ENCODE measurements around the gene ASF1B.
A peak's percentile ranks its signal among the peaks of the same experiment; 100 is the strongest.
"Not testable (repeated sequence)": the region's sequence is repeated elsewhere in the genome, so short reads cannot be mapped to it uniquely, and the experiment has no call there.

Gene ASF1B

DNA sequence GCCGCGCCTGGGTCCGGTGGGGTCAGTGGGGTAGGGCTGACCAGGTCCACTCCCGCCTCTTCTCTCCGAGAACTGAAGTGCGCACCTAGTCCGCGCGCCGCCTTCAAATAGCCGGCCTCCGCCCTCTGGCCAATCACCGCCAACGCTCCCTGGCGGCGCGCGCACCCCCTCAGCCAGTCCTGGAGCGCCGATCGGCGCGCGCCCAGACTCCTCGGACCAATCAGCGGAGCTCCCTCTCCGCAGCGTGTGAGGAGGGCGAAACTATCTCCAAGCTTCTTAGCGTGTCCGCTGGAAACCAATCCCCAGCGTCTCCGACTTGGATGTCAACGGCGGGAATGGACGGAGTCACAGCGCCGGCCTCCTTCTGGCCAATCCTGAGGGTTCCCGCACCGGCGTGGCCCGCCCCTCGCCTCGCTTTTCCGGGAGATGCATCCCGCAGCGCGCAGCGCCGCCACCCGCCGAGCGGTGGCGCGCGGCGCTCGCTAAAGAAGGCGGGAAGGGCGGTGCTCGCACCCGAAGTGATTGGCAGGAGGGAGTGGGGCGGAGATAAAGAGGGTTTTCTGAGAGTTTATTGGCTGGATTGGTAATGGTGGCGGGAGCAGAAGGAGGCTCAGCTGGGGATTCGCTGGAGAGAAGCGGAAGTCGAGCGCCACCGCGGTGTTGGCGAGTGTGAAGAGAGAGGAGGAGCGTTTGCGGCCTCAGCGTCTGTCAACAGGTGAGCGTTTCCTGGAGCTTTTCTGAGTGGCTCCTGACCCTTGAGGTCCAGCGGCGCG, at the start of gene ASF1B:
Gene ASF1B, minus strand, starts transcription at position 81 of the 773 bp plus-strand sequence. CDS start 133 bp downstream, outside the sequence.
- DNase-seq, result peak; percentile 99

DNA sequence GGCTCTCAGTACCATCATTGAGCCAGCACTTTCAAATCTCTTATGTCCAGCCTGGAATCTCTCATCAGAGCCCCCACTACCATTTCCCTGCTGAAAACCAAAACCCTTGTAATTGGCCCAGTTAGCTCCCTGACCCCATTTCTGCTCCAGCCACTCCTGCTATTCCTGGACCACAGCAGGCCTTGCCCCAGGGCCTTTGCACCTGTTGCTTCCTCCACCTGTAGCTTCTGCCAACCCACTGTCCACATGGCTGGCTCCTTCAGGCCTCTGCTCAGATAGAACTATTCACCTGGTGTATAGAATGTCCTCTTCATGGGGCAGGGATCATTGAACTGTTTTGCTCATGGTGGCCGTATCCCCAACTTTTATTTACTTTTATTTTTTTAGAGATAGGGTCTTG, 49.3 kb upstream of the ASF1B start:
- DNase-seq, result not testable (repeated sequence)

DNA sequence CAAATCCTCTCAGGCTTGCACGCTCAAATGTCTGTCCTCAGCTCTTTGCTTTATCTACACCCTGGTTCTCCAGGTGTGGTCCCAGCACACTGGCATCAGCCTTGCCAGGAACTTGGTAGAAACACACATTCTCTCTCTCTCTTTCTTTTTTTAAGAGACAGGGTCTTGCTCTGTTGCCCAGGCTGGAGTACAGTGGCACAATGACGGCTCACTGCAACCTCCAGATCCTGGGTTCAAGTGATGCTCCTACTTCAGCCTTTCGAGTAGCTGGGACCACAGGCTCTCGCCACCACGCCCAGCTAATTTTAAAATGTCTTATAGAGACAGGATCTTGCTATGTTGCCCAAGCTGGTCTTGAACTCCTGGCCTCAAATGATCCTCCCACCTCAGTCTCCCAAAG, 48.8 kb upstream of the ASF1B start:
- DNase-seq, result no peak

DNA sequence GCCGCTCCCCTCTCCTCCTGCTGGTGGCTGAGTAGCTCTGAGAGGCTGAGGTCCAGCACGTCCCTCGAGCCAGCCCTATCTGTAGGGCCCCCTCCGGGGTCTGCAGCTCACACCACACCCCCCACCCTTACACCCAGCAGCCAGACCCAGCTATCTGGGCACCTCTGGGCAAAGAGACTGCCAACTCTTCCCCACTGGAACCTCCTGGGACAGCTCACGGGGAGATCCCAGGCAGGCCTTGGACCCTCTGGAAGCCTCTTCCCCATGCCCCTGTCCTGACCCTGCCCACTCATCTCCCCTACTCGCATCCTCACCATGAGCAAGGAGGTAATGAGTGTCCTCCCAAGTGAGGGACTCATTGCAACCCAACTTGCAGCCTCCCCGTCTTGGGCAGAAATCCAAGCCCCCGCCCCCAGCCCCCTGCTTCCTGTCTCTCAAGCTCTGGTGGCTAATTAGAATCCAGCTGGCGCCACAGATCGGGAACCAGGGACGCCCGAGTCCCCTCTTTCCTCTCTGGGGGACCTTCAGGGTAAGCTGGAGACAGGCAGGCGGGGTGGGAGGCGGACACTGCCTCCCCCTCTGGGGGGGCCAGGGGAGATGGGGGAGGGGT, 47.5 kb upstream of the ASF1B start:
- DNase-seq, result no peak

DNA sequence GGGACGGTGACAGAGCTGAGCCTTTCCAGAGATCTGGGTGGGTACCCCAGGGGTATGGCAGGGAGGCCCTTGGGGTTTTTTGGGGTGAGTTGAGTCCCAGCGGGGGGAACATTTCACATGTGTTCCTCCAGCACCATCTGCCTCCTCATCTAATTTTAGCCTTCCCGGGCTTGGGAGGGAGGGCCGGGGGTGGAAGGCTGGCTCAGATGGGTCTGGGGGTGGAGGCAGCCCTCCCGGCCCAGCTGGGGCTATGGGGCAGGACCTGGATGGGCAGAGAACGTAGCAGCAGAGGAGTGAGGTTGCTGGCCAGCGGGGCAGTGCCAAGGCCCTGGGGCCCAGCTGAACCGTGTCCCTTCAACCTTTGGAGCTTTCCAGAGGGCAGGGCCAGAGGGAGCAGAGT, 46.1 kb upstream of the ASF1B start:
- no peak for DNase-seq

DNA sequence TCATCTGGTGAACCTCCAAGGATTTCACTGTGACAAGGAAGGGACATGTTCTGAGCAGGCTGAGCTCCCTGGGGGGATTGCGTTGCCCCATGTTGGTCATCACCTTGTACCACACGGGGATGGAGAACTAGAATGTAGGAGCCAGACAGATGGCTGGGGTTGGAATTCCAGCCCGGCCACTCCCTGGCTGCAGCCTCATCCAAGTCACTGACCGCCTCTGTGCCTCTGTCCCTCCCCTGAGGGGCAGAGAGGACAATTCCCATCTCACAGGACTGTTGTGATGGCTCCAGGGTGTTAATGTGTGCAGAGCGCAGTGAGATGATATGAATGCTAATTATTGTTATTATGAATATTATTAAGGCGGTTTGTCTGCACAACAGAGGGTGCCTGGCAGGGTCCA, 45.5 kb upstream of the ASF1B start:
- no peak for DNase-seq

DNA sequence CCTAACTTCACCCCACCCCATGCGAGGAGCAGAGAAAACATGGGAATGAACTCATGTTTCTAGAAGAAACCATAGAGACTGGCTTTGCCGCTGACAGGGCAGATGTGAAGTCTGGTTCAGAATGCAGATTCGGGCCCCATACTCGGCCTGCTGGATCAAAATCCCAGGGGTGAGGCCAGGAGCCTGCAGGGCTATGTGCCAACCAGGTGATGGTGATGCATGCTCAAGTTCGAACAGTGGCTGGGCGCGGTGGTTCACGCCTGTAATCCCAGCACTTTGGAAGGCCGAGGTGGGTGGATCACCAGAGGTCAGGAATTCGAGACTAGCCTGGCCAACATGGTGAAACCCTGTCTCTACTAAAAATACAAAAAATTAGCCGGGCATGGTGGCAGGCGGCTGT, 44.8 kb upstream of the ASF1B start:
- not testable (repeated sequence) for DNase-seq

DNA sequence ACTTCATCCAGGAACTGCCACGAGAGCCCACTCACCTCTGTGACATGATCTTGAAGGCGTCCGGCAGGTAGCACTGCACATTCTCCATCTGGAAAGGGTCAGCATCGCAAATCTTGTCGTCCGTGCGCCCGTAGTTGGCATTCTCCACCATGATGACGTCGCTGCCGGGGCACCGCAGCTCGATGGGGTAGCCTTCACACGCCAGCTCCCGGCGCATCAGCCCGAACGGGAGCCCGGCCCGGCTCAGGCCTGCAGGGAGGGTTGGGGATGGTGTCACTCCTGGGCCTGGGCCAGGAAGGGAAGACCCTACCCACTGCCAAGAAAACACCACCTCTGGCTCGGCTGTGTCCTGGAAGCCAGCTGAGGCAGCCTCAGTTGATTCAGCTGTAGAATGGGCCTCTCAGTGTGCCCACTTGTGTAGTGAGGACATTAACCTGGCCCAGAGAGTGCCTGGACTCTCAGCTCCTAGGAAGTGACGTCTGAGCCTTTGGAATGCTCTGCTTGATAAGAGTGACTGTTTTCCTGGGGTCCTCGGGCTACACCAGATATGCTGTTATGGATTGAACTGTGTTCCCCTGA, 41.2 kb upstream of the ASF1B start:
- DNase-seq, result no peak

DNA sequence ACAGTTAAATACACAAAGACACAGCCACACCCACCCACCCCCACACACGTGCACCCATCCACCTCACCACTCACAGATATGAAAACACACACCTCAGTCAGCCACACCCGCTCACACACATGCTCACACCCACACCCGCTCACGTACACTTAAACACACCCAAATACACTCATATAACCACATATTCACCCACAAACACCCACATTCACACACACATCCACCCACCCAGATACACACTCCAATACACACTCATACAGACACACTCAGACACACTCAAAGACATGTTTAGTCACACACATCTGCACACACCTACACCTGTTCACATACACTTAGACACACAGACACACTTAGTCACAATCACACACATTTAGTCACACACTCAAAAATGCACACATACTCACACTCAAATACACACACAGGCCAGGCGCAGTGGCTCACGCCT, 39.0 kb upstream of the ASF1B start:
- DNase-seq, result no peak

DNA sequence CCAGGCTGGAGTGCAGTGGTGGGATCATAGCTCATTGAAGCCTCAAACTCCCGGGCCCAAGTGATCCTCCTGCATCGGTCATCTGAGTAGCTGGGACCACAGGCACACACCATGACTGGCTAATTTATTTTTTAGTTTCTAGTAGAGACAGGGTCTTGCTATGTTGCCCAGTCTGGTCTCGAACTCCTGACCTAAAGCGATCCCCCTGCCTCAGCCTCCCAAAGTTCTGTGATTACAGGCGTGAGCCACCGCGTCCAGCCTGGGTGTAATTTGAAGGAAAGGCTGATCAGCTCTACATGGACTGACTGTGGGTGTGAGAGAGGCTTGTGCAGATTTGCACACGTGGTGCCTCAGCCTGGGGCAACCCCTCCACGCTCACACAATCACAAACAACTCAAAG, 38.5 kb upstream of the ASF1B start:
- DNase-seq, result no peak

DNA sequence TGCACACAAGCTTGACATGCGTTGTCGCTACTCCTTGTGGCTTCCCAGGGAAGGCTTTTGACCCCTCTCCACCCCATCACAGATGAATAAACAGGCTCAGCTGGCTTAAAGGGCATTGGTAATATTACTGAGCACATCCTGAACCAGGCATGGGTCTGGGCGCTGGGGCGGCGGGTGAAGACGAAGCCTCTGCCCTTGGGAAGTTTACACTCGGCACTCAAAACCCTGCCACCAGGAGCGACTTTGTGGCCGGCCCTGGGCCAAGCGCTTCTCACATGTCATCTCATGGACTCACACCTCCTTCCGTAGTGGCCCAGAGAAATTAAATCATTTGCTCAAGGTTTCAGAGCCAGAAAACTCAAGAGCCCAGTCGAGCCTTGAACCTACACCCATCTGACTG, 32.6 kb upstream of the ASF1B start:
- DNase-seq, result no peak

DNA sequence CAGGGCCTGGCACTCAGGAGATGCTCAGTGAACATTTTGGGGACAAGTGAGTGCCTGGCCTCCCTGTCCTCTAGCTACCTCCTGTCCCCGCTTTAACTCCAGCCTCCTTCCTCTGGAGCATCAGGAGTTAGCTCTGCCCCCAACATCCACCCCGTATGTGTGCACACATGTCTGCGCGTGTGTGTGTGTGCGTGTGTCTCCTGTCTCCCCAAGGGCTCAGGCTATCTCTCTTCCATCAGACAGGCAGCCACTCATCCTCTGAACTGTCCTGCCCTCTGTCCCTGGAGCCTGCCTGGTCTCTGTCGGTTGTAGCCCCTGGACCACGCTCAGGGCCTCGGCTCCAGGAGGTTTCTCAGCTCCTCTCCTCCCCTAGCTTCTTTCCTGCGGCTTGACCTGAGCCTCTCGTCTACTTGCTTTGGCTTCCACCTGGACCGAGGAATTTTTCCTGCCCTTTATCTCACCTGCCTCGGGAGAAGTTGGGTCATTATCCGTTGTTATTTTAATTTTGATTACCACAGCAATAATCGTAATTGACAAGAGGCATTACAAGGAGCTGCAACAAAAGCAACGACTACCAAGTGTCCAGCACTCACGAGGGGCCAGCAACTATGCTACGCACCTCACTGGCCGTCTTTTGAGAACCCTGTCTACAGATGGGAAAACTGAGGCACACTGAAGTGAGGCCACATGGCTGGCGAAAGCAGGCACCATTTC, 32.0 kb upstream of the ASF1B start:
- no peak for DNase-seq

DNA sequence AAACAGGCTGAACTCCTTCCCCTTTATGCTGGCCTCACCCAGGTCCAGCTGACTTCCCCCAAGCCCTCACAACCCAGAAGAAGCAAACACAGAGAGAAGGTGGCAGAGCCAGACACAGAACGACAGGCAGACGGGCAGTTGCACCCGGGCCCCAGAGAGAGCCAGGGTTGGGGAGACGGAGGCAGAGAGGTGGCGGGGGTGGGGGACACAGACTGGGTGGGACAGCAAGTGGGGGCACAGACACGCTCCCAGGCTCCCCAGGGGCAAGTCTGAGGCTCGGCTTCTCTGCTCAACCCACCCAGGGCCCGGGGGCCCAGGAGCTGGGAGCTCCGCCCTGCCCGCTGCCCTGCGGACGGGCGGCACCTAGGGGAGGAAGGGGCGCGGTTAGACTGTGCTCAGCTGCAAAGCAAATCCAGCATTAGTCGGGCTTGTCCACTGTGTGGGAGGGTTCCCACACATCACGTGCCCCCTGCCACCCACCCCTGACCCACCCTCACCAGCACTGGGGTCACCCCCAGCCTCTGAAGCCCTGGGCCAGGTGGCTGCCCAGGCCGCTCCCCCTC, 31.3 kb upstream of the ASF1B start:
- DNase-seq, result peak; percentile 37

DNA sequence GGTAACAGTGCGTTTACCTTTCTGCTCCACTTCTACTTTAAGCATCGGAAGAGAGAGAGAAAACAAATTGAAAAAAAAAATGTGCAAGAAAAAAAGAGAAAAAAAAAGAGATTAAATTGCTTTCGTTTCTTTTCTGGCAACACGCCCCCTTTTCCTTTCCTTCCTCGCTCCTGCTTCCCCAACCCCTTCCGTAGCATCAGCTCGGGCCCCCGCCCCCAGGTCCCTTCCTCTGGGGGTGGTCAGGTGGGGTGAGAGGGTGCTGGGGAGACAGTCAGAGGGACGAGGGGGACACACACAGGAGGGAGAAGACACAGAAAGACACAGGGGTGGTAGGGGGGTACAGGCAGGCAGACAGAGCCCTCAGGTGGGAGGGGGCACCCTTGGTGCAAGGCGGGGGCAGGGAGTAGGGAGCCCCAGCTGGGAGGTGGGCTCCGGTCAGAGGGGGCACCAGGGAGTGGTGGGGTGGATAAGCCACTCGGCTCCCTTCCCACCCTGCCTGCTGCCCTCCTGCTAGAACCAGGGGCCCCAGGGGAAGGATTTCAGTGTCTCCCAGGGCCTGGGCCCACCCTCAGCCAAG, 30.7 kb upstream of the ASF1B start:
- peak; percentile 20 for DNase-seq

DNA sequence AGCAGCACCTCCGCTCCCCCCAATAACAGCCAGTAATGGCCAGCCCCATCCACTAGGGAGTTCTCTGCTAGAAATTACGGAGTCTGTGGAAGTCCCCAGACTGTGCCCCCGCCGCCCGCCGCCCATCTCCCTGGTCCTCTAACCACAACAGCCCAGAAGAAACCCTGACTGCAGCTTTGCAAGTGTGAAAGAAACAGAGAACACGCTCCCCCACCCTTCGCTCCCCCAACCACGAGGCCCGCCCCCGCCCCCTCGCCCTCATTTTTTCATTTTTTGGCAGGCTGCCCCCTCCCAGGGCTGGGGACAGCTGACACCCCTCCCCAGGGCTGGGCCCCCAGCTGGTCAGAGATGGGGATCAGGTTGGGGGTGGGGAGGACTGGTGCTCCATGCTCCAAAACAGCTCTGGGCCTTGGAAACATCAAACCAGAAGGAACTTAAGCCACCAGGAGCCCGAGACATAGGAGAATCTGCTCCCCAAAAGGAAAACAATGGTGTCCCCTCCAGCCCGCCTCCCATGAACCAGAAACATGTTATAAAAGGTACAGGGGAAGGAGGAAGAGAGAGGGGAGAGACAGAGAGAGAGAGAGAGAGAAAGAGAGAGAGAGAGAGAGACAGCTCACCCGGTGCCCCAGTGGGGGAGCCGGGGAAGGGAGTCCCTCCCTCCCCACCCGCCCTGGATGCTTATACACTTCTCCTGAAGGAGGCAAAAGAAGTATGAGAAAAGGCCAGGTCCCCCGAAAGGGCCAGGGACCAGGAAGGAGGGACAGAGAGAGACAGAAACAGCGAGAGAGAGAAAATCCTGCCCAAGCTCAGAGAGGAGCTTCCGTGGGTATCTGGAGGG, 29.8 kb upstream of the ASF1B start:
- DNase-seq, result peak; percentile 47

DNA sequence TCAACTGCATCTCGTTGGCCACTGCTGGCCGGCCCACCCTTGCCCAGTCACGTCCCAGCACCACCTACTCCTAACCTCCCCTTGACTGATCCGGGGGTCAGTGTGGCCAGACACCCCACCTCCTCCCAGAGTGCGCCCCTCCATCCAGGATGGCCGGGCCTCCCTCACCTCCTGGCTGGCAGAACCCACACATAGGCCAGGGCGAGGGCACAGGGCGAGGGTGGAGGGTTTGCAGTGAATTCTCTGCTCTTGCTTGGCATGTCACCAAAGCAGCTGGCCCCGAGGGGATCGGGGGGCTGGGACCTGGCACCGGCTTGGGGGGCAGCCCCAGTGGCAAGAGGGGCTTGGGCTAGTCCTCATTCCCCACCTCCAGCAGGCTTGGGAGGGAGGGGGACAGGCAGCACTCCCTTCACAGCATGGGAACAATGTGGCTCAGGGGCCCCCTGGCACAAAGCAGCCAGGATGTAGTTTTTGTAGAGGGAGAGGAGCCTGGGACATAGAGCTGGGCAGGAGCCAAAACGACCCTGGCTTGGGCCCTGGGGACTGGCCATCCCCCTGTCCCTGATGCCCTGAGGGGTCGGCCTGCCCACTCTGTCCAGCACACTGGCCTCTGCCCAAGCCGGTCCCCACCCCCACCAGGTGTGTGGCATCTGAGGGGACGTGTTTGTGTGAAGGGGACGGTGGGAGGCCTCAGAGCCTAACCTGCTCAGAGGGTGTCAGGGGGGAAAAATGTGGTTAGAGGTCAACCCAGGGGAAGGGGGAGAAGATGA, 28.5 kb upstream of the ASF1B start:
- no peak for DNase-seq

DNA sequence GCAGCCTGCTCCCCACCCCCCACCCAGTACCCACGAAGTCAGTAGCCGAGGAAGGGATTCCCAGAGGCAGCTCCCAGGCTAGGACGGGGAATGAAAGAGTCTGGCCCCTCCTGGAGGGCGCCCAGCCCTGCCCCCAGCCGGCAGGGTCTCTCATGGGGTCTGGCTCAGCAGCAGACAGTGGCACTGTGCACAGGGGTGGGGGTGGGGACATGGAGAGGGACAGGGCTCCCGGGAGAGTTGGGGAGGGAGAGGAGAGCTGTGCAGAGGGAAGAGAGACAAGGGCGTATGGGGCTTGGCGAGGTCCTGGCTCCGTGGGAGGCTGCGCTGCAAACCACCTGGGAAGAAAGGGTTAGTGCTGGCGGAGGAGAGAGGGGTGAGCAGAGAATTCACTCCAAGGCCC, 27.7 kb upstream of the ASF1B start:
- no peak for DNase-seq

DNA sequence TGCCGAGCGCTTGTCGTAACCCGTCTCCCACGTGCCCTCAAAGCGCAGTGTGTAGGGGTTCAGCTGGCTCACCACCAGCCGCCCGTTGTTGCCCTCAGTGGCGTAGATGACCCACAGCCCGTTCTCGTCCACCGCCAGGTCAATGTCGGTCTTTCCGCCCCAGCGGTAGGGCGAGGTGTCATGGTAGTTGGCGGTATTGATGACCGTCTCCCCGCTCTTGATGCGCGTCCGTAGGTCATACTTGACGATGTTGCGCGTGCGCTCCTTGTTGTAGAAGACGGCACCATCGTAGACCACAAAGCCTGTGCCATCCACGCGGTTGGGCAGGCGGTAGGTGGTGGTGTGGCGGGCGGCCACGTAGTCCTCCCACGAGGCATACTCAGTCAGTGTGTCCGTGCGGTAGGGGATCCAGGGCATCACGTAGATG, 26.5 kb upstream of the ASF1B start:
- DNase-seq, result no peak

DNA sequence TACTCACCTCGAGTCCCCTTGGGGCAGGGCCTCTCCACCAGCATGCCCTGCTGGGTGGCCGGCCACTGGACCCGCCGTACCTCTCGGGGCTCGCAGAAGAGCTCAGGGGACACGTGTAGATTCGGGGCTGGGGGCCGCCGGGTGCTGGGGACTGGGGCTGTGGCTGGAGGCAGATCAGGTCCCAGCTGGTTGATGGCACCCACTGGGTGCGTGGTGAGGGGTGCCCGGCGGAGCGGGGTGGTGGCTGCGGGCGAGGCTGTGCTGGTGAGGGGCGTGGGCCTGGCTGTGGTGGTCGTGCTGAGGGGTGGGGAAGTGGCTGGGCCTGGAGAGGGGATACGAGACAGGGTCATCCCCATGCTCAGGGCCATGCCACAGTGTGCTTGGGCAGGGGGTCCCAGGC, 24.9 kb upstream of the ASF1B start:
- no peak for DNase-seq

DNA sequence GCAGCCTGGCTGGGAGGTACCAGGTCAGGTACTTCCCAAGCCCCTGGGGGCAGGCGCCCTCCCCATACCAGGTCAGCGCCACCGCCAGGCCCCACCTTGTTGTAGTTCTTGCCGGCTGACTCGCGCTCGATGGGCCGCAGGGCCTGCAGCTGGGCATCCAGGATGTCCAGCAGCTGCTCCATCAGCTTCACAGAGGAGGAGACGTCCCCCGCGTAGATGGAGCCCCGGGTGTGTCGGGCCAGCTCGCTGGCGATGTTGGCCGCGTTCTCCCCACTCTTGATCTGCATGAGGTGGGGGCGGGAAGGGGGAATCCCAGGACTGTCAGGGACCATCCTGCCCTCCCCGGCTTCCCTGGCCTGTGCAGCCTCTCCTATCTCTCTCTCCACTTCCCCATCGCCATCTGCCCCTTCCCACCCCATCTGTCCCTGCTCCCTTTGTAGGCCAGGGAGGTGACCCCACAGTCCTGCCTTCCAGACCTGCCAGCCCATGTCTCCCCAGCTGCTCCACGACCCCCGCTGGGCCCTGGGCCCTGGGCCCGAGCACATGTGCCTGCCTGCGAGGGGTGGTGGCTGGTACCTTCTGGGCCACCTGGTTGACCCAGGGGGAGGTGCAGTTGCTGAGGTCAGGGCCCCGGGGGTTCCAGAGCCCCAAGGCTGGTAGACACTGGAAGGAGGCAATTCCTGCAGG, 23.8 kb upstream of the ASF1B start:
- no peak for DNase-seq

DNA sequence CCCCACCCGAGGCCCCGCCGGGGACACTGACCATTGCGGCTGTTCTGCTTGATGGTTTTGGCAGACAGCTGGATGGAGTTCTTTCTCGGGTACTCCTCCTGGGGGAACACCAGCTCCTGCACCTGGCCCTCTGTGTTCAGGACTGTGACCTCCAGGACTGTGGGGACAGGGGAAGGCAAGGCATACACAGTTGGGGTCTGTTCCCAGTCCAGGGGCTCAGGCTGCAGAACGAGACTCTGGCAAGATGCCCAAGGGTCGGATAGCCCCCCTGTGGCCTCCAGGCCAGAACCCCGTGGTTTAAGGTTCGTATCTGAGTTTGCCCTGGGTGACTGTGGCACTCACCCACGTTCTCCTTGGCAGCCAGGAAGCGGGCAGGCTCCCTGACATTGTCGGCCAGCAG, 22.7 kb upstream of the ASF1B start:
- no peak for DNase-seq
